Osteocyte (in vitro differentiated cells): ENCODE data around the gene CMSS1. TPM values are rescaled to one million over a fixed set of nuclear protein-coding genes. Genes with fewer than 3 reads are reported as not detected.

Source experiments
- DNase-seq: peaks from one replicate; pipeline ENCODE4 v3.0.0; 2021; ENCODE audit warnings: mixed read lengths; ENCODE audit not compliant: unreplicated experiment; ENCODE audit errors: extremely low spot score
- H3K27ac Mint-ChIP-seq: one replicate; pipeline ENCODE4 v1.8.0; 2021; ENCODE audit warnings: mild to moderate bottlenecking, mixed read lengths; ENCODE audit not compliant: unreplicated experiment
- H3K27me3 Mint-ChIP-seq: one replicate; pipeline ENCODE4 v1.8.0; 2021; ENCODE audit warnings: mixed read lengths; ENCODE audit not compliant: unreplicated experiment
- H3K36me3 Mint-ChIP-seq: one replicate; pipeline ENCODE4 v1.8.0; 2021; ENCODE audit warnings: mixed read lengths; ENCODE audit not compliant: unreplicated experiment
- H3K4me1 Mint-ChIP-seq: one replicate; pipeline ENCODE4 v1.8.0; 2021; ENCODE audit warnings: mixed read lengths; ENCODE audit not compliant: unreplicated experiment
- H3K4me3 Mint-ChIP-seq: one replicate; pipeline ENCODE4 v1.8.0; 2021; ENCODE audit warnings: mild to moderate bottlenecking, moderate library complexity, mixed read lengths; ENCODE audit not compliant: unreplicated experiment
- H3K9me3 Mint-ChIP-seq: one replicate; pipeline ENCODE4 v1.8.0; 2021; ENCODE audit warnings: mixed read lengths; ENCODE audit not compliant: unreplicated experiment
- total RNA-seq: library from RNA; stranded (reverse); gene quantifications from 2 replicates; pipeline ENCODE4 v1.2.1, GENCODE V29; 2021
- TF ChIP-seq, protein P1 (sequence below): fragments of 200-600 bp; sonication (generic); IDR thresholded peaks from 2 replicates; pipeline ENCODE4 v1.5.0; 2021; ENCODE audit warnings: antibody characterized with exemption, mild to moderate bottlenecking, moderate library complexity

CMSS1 gene
- total RNA-seq, 1 donor from 2014 or later: 38.5 TPM

DNA sequence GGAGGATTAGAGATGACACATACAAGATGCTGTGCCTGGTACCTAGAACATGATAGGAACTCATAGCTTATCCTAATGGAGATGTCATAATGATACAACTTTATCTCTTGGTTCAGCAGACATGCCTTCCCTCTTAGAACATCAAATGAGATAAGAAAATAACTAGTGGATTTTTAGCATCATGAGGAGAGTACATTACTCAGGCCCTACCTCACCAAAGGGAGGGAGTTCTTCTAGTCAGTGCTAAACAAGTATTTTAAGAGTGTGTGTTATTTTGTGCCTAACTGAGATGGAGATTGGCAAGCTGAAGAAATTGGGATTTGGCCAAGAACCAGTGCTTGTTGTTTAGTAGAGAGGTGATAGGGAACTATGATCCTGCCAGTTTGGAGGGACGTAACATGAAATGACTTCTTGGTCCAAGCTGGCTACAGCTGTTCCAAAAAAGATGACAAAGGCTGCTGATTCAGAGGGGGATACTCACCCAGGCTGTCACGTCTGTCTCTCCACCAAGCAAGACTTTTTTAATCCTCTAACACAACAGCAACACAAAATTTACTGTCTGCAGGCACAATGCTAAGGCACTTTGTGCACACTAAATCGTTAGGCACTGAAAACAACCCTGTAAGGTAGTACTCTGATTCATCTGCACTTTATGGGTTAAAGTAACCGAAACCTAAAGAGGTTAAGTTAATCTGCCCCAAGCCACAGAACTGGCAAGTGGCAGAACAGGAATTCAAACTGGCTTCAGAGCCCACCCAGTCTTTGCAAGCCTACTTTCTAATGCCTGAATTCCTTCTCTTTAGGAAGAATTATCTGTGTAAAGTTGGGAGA lies 126.5 kb downstream of the CMSS1 start:
- Mint-ChIP-seq H3K4me1 (peaks cover 31% of the 10 kb centered on the region), H3K27ac (no peak overlapping the region), H3K9me3 (no peaks in the 10 kb centered on the region), H3K27me3 (no peaks in the 10 kb centered on the region), H3K4me3 (no peak overlapping the region), H3K36me3 (no peaks in the 10 kb centered on the region)
- no peak for DNase-seq
- TF ChIP-seq, protein P1, sequence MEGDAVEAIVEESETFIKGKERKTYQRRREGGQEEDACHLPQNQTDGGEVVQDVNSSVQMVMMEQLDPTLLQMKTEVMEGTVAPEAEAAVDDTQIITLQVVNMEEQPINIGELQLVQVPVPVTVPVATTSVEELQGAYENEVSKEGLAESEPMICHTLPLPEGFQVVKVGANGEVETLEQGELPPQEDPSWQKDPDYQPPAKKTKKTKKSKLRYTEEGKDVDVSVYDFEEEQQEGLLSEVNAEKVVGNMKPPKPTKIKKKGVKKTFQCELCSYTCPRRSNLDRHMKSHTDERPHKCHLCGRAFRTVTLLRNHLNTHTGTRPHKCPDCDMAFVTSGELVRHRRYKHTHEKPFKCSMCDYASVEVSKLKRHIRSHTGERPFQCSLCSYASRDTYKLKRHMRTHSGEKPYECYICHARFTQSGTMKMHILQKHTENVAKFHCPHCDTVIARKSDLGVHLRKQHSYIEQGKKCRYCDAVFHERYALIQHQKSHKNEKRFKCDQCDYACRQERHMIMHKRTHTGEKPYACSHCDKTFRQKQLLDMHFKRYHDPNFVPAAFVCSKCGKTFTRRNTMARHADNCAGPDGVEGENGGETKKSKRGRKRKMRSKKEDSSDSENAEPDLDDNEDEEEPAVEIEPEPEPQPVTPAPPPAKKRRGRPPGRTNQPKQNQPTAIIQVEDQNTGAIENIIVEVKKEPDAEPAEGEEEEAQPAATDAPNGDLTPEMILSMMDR: no peak

DNA sequence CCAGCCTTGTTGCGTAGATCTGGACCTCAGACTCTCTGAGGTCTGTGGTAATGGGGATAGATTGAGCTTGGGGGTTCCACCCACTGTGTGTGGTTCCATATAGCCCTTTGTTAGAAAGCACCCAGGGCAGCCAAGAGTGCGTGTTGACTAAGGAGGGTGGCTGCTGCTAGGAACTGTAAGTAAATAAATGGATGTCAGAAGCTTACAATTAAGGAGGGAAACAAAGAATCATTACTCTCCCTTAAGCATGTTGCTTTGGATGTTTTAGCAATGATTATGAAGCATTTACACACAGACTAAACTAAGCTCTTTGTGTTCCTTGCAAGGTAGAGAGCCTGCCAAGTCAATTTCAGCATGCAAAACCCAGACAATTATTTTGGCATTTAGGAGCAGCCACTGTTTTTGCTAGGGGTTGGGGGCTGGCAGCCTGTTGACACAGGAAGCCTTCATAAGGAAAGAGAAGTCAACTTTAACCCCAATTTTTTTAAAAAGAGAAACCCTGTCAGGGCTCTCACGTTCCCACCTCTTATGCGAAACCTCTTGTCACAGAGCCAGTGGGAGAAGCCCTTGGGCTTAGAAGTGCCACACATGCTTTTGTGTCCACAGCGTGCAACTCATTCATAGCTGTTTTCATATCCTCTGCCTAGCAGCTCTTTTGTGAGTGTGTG lies 127.8 kb downstream of the CMSS1 start:
- DNase-seq: no peak
- no peaks in the 10 kb centered on the region for H3K36me3 Mint-ChIP-seq
- H3K27me3 Mint-ChIP-seq: no peaks in the 10 kb centered on the region
- H3K9me3 Mint-ChIP-seq: no peaks in the 10 kb centered on the region
- TF ChIP-seq, protein P1: no peak
- peak overlapping the region; percentile 37 for H3K27ac Mint-ChIP-seq
- peaks cover 24% of the 10 kb centered on the region for H3K4me1 Mint-ChIP-seq
- no peak overlapping the region for H3K4me3 Mint-ChIP-seq

DNA sequence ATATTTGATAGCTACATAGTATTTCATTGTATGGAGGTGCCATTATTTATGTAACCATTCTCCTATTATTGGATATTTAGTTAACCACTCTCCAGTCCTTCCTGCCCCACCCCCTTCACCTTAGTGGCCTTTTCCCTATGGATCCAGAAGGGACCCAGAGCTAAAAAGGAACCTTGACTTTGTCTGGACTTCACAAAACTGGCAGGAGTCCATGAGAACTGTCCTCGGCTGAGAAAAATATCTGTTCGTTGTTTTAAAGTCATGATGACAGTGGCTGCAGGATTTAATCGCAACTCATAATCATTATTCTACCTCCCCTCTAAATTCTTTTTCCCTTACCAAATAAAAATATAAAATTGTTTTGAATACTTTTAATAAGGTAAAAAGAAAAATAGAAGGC lies 129.7 kb downstream of the CMSS1 start:
- Mint-ChIP-seq H3K4me1 (peaks cover 33% of the 10 kb centered on the region), H3K27ac (no peak overlapping the region), H3K9me3 (no peaks in the 10 kb centered on the region), H3K4me3 (no peak overlapping the region), H3K27me3 (no peaks in the 10 kb centered on the region), H3K36me3 (no peaks in the 10 kb centered on the region)
- TF ChIP-seq, protein P1: no peak
- no peak for DNase-seq

DNA sequence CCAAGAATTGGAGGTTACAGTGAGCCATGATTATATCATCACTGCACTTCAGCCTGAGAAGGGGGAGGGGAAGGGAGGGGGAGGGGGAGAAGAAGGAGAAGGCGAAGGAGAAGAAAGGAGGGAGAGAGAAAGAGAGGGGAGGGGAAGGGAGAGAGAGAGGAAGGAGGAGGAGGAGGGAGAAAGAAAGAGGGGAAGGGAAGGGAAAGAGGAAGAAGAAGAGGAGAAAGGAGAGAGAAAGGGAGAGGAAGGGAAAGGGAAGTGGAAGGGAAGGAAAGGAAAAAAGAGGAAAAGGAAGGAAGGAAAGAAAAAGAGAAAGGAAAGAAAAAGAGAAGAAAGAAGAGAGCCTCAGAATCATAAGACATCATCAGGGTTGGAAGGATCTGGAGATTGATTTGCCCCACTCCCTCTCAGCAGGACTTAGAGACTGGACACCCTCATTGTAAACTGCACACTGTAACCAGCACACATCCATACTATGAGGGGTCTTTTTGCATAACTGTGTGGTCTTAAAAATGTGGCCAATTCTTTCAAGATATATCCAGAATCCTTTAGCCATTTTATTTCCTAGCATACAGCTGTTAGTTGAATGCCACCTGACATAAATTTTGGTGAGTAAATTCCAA lies 130.9 kb downstream of the CMSS1 start:
- Mint-ChIP-seq H3K4me3 (no peak overlapping the region), H3K9me3 (no peaks in the 10 kb centered on the region), H3K4me1 (peaks cover 36% of the 10 kb centered on the region), H3K27ac (no peak overlapping the region), H3K36me3 (no peaks in the 10 kb centered on the region), H3K27me3 (no peaks in the 10 kb centered on the region)
- DNase-seq: no peak
- TF ChIP-seq, protein P1: no peak
